Measurements from ENCODE around the gene SEMA6A. TPM values are rescaled to one million over a fixed set of nuclear protein-coding genes. Genes with fewer than 3 reads are reported as not detected.
A peak's percentile ranks its signal among the peaks of the same experiment; 100 is the strongest.

The SEMA6A gene
- total and polyA plus RNA-seq, 2 of the 13 experiments (the other 11 are each of a cell fraction or from before 2014, with no cell fraction given) = 5.1 to 6.5 TPM

DNA sequence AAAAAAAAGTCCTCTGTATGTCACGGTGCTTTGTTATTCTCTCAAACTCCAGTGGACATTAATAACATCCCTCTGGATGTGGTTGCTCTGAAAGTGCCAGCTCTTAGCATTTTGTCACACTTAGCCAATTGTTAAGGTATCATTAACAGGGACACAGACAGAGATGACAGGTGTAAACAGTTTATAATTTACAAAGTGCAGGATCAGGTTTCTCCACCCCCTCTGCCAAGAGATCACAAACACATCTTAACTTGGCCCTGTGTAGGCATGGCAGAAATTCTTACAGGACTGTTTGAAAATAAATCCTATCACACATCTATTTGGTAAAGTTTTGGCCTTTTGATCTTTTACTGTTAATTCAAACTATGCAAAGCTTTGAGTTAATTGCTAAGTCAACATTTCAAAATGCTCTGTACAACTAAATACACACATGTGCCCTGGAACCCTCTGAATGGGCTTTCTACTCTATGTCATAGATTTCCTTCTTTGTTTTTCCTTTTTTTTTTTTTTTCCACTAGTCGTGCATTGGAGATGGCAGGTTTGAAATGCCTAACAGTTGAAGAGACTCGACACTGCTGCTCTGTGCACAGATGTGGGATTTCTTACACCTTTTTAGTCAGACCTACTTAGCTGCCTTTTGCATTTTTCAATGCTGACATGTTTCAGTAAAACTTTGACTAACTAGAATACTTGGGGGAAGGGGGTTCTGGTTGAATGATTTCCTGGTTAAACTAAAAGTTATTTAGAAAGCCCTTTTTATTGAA is 41.7 kb downstream of the SEMA6A start (continued):
- TF ChIP-seq, protein P1, sequence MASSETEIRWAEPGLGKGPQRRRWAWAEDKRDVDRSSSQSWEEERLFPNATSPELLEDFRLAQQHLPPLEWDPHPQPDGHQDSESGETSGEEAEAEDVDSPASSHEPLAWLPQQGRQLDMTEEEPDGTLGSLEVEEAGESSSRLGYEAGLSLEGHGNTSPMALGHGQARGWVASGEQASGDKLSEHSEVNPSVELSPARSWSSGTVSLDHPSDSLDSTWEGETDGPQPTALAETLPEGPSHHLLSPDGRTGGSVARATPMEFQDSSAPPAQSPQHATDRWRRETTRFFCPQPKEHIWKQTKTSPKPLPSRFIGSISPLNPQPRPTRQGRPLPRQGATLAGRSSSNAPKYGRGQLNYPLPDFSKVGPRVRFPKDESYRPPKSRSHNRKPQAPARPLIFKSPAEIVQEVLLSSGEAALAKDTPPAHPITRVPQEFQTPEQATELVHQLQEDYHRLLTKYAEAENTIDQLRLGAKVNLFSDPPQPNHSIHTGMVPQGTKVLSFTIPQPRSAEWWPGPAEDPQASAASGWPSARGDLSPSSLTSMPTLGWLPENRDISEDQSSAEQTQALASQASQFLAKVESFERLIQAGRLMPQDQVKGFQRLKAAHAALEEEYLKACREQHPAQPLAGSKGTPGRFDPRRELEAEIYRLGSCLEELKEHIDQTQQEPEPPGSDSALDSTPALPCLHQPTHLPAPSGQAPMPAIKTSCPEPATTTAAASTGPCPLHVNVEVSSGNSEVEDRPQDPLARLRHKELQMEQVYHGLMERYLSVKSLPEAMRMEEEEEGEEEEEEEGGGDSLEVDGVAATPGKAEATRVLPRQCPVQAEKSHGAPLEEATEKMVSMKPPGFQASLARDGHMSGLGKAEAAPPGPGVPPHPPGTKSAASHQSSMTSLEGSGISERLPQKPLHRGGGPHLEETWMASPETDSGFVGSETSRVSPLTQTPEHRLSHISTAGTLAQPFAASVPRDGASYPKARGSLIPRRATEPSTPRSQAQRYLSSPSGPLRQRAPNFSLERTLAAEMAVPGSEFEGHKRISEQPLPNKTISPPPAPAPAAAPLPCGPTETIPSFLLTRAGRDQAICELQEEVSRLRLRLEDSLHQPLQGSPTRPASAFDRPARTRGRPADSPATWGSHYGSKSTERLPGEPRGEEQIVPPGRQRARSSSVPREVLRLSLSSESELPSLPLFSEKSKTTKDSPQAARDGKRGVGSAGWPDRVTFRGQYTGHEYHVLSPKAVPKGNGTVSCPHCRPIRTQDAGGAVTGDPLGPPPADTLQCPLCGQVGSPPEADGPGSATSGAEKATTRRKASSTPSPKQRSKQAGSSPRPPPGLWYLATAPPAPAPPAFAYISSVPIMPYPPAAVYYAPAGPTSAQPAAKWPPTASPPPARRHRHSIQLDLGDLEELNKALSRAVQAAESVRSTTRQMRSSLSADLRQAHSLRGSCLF (CRISPR knock-in tag; IDR thresholded peaks at IDR 0.05; ENCODE audit: borderline replicate concordance) = no peak
- TF ChIP-seq RAD51 (IDR thresholded peaks at IDR 0.05; ENCODE audit: borderline replicate concordance) = no peak
- 0 out of 2 replicates have a peak, but pooled peaks have one; percentile 32 for TF ChIP-seq DR1 (CRISPR knock-in tag; IDR thresholded peaks at IDR 0.05)
- TF ChIP-seq FOXA1 (IDR thresholded peaks at IDR 0.05) = peak; percentile 83
- TF ChIP-seq FOXA1 (CRISPR knock-in tag; IDR thresholded peaks at IDR 0.05) = peak; percentile 82
- TF ChIP-seq, protein P2, sequence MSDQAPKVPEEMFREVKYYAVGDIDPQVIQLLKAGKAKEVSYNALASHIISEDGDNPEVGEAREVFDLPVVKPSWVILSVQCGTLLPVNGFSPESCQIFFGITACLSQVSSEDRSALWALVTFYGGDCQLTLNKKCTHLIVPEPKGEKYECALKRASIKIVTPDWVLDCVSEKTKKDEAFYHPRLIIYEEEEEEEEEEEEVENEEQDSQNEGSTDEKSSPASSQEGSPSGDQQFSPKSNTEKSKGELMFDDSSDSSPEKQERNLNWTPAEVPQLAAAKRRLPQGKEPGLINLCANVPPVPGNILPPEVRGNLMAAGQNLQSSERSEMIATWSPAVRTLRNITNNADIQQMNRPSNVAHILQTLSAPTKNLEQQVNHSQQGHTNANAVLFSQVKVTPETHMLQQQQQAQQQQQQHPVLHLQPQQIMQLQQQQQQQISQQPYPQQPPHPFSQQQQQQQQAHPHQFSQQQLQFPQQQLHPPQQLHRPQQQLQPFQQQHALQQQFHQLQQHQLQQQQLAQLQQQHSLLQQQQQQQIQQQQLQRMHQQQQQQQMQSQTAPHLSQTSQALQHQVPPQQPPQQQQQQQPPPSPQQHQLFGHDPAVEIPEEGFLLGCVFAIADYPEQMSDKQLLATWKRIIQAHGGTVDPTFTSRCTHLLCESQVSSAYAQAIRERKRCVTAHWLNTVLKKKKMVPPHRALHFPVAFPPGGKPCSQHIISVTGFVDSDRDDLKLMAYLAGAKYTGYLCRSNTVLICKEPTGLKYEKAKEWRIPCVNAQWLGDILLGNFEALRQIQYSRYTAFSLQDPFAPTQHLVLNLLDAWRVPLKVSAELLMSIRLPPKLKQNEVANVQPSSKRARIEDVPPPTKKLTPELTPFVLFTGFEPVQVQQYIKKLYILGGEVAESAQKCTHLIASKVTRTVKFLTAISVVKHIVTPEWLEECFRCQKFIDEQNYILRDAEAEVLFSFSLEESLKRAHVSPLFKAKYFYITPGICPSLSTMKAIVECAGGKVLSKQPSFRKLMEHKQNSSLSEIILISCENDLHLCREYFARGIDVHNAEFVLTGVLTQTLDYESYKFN (CRISPR knock-in tag; conservative IDR thresholded peaks at IDR 0.05) = peak; percentile 93
- no peak for TF ChIP-seq PRPF4 (IDR thresholded peaks at IDR 0.05; ENCODE audit: low read depth, low read length, poor library complexity, severe bottlenecking)
- TF ChIP-seq PHF21A (CRISPR knock-in tag; IDR thresholded peaks at IDR 0.05) = peak; percentile 81
- TF ChIP-seq, protein P3, sequence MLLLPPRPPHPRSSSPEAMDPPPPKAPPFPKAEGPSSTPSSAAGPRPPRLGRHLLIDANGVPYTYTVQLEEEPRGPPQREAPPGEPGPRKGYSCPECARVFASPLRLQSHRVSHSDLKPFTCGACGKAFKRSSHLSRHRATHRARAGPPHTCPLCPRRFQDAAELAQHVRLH (CRISPR knock-in tag; IDR thresholded peaks at IDR 0.05; ENCODE audit: borderline replicate concordance, low read depth) = no peak
- TF ChIP-seq ZNF782 (CRISPR knock-in tag; IDR thresholded peaks at IDR 0.05; ENCODE audit: borderline replicate concordance) = no peak
- TF ChIP-seq, protein P4, sequence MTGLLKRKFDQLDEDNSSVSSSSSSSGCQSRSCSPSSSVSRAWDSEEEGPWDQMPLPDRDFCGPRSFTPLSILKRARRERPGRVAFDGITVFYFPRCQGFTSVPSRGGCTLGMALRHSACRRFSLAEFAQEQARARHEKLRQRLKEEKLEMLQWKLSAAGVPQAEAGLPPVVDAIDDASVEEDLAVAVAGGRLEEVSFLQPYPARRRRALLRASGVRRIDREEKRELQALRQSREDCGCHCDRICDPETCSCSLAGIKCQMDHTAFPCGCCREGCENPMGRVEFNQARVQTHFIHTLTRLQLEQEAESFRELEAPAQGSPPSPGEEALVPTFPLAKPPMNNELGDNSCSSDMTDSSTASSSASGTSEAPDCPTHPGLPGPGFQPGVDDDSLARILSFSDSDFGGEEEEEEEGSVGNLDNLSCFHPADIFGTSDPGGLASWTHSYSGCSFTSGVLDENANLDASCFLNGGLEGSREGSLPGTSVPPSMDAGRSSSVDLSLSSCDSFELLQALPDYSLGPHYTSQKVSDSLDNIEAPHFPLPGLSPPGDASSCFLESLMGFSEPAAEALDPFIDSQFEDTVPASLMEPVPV (CRISPR knock-in tag; IDR thresholded peaks at IDR 0.05) = peak; percentile 41; the same call in 1 of the 2 replicates
- no peak for TF ChIP-seq SP2 (CRISPR knock-in tag; IDR thresholded peaks at IDR 0.05)
- no peak for TF ChIP-seq ARNT (IDR thresholded peaks at IDR 0.05)
- TF ChIP-seq NPAS2 (CRISPR knock-in tag; IDR thresholded peaks at IDR 0.05; ENCODE audit: borderline replicate concordance) = no peak
- no peak for TF ChIP-seq POLR2A (IDR thresholded peaks at IDR 0.05; ENCODE audit: insufficient read depth in 1 of 2, low read depth in 2 of 2, low read length in 2 of 2)
- TF ChIP-seq ZNF34 (CRISPR knock-in tag; IDR thresholded peaks at IDR 0.05; ENCODE audit: borderline replicate concordance) = 0 out of 2 replicates have a peak, but pooled peaks have one; percentile 66
- peak; percentile 97 for TF ChIP-seq MEIS2 (CRISPR knock-in tag; IDR thresholded peaks at IDR 0.05)
- TF ChIP-seq ZNF816 (CRISPR knock-in tag; IDR thresholded peaks at IDR 0.05; ENCODE audit: borderline replicate concordance) = no peak
- no peak for TF ChIP-seq ZNF232 (CRISPR knock-in tag; IDR thresholded peaks at IDR 0.05; ENCODE audit: borderline replicate concordance)
- no peak for TF ChIP-seq ZNF234 (CRISPR knock-in tag; conservative IDR thresholded peaks at IDR 0.05)

All from HepG2 (cell line).